Panc1 (cell line): Measurements from ENCODE around the gene MTMR2.

Source experiments
- POLR2AphosphoS5 ChIP-seq: IDR thresholded peaks from 2 replicates; pipeline ENCODE4 v1.6.1; 2012; ENCODE audit warnings: mild to moderate bottlenecking, low read depth, low read length, moderate library complexity
- SIN3A ChIP-seq: IDR thresholded peaks from 2 replicates; pipeline ENCODE4 v1.6.1; 2012; ENCODE audit warnings: low read depth, mild to moderate bottlenecking, low read length, moderate library complexity, borderline replicate concordance; ENCODE audit not compliant: insufficient read depth
- TCF7L2 ChIP-seq: IDR thresholded peaks from 2 replicates; pipeline ENCODE4 v1.6.1; 2011; ENCODE audit warnings: mild to moderate bottlenecking, low read depth, low read length, inconsistent platforms
- TF ChIP-seq, protein P1 (sequence below): fragments of 450-650 bp; IDR thresholded peaks from 2 replicates; pipeline ENCODE4 v1.5.1; 2017; ENCODE audit warnings: mild to moderate bottlenecking
- TF ChIP-seq, protein P2 (sequence below), 2 experiments: IDR thresholded peaks; 2 replicates each; pipeline ENCODE4 v1.6.1; 2011 to 2012; ENCODE audit warnings: low read depth in 2 of 2, control low read depth in 1 of 2, low read length in 1 of 2, mild to moderate bottlenecking in 1 of 2, moderate library complexity in 1 of 2; ENCODE audit not compliant: insufficient read depth in 1 of 2

DNA sequence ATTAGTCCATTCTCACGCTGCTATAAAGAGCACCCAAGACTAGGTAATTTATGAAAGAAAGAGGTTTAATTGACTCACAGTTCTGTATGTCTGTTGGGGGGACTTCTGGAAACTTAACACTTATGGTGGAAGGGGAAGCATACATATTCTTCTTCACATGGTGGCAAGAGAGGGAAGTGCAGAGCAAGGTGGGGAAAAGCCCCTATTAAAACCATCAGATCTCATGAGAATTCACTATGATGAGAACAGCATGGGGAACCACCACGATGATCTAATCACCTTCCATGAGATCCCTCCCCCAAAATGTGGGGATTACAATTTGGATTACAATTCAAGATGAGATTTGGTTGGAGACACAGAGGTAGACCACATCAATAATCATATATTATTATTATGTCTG, 107.9 kb downstream of the MTMR2 start:
- TF ChIP-seq, protein P1, sequence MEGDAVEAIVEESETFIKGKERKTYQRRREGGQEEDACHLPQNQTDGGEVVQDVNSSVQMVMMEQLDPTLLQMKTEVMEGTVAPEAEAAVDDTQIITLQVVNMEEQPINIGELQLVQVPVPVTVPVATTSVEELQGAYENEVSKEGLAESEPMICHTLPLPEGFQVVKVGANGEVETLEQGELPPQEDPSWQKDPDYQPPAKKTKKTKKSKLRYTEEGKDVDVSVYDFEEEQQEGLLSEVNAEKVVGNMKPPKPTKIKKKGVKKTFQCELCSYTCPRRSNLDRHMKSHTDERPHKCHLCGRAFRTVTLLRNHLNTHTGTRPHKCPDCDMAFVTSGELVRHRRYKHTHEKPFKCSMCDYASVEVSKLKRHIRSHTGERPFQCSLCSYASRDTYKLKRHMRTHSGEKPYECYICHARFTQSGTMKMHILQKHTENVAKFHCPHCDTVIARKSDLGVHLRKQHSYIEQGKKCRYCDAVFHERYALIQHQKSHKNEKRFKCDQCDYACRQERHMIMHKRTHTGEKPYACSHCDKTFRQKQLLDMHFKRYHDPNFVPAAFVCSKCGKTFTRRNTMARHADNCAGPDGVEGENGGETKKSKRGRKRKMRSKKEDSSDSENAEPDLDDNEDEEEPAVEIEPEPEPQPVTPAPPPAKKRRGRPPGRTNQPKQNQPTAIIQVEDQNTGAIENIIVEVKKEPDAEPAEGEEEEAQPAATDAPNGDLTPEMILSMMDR: no peak
- TF ChIP-seq POLR2AphosphoS5 (no peak), TCF7L2 (no peak), SIN3A (no peak)
- TF ChIP-seq, protein P2, sequence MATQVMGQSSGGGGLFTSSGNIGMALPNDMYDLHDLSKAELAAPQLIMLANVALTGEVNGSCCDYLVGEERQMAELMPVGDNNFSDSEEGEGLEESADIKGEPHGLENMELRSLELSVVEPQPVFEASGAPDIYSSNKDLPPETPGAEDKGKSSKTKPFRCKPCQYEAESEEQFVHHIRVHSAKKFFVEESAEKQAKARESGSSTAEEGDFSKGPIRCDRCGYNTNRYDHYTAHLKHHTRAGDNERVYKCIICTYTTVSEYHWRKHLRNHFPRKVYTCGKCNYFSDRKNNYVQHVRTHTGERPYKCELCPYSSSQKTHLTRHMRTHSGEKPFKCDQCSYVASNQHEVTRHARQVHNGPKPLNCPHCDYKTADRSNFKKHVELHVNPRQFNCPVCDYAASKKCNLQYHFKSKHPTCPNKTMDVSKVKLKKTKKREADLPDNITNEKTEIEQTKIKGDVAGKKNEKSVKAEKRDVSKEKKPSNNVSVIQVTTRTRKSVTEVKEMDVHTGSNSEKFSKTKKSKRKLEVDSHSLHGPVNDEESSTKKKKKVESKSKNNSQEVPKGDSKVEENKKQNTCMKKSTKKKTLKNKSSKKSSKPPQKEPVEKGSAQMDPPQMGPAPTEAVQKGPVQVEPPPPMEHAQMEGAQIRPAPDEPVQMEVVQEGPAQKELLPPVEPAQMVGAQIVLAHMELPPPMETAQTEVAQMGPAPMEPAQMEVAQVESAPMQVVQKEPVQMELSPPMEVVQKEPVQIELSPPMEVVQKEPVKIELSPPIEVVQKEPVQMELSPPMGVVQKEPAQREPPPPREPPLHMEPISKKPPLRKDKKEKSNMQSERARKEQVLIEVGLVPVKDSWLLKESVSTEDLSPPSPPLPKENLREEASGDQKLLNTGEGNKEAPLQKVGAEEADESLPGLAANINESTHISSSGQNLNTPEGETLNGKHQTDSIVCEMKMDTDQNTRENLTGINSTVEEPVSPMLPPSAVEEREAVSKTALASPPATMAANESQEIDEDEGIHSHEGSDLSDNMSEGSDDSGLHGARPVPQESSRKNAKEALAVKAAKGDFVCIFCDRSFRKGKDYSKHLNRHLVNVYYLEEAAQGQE (IDR thresholded peaks at IDR 0.05; ENCODE audit: insufficient read depth in 1 of 2, low read depth in 2 of 2, low read length in 1 of 2): no peak
